NCI-H128 (cell line): ENCODE results near the gene ACTL7A.
"Not testable (repeated sequence)": the region's sequence is repeated elsewhere in the genome, so short reads cannot be mapped to it uniquely, and the experiment has no call there.

Source experiments
- DNase-seq: peaks from one replicate; lab custom pipeline; 2025; ENCODE audit not compliant: unreplicated experiment; lab: John Stamatoyannopoulos, UW

Gene ACTL7A, protein sequence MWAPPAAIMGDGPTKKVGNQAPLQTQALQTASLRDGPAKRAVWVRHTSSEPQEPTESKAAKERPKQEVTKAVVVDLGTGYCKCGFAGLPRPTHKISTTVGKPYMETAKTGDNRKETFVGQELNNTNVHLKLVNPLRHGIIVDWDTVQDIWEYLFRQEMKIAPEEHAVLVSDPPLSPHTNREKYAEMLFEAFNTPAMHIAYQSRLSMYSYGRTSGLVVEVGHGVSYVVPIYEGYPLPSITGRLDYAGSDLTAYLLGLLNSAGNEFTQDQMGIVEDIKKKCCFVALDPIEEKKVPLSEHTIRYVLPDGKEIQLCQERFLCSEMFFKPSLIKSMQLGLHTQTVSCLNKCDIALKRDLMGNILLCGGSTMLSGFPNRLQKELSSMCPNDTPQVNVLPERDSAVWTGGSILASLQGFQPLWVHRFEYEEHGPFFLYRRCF

DNA sequence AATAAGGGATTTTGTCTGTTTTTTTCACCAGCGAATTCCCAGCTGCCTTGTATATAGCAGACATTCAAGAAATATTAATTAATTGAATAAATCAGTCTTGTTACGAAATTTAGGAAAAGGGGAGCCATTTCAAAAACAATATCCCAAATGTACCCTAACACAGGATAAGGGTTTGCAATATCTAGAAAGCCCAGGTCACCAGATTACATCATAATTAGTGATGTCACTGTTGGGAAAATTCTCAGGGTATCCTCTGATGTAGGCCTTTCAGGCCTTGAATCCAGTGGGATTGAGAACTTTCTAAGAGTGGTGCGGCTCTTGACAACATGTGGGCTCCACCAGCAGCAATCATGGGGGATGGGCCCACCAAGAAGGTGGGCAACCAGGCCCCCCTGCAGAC, at the start of gene ACTL7A:
Gene ACTL7A, plus strand, starts transcription at position 270 of the 400 bp plus-strand sequence. Its CDS starts 57 bp downstream, at position 327.
- no peak for DNase-seq

DNA sequence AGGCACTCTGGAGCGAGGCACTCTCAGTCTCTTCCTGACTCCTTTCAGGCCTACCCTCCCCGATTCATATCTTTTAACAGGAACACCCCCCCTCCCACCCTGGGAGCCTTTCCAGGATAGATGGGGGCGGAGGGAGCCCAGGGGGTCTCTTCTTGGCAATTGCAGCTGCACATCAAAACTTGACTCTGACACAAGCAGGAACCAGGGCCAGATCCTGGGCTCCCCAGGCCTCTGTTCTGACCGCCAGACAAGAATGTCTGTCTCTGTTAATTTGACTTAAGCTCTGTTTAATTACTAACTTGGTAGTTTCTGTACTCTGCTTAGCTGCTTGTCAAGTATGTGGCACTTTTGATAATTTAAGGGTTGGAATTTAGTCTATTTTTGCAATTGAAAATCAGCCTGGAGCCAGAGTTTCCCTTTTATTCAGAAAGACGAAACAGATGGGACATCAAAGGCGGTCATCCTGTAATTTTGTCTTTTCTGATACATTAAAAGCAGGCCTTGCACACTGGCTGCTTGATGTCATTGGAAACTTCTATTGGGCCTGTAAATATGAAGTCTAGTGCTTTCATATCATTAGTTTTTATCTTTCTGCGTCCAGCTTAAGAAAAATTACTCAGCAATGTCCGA, 49.6 kb upstream of the ACTL7A start:
- no peak for DNase-seq

DNA sequence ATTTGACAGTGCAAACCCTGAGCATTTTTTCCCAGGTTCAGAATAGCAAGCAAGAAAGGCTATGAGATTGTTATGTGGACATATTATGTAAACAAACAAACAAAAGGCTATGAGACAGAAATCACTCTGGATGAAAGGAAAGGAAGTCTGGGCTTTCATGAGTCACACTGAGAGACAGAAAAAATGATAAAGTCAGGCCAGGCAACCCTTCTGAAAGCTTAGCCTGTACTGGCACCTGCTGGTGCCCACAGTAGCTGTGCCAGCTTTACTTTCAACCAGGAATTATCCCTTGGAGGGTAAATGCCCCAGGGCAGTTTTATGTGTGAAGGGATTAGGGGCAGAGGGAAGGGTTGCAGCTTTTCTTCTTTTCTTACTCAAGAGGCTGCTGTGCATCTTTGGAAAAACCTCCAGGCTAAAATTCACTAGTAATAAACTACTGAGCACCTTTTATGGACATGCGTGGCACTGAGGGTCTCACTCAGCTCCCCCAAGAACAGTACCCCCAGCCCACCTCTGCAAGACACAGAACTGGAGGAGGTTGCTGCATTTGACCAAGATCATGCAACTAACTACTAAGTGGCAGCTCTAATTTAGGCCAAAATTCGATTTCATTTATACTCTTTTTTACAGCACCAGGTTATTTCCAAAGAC, 48.0 kb upstream of the ACTL7A start:
- peak; percentile 12 for DNase-seq

DNA sequence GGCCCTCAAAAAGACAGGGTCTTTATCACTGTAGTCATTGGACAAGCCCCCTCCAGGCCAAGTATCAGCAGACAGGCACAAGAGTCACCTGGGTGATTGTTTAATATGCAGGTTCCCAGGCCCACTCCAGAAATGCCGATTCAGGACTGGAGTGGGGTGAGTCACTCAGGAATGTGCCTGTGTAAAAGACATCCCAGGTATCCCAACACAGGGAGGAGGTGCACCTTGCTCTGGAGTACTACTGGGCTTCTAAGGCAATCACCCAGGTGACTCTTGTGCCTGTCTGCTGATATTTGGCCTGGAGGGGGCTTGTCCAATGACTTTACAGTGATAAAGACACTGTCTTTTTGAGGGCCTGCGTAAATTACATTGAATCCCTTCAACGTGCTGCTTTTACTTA, 46.9 kb upstream of the ACTL7A start:
- no peak for DNase-seq

DNA sequence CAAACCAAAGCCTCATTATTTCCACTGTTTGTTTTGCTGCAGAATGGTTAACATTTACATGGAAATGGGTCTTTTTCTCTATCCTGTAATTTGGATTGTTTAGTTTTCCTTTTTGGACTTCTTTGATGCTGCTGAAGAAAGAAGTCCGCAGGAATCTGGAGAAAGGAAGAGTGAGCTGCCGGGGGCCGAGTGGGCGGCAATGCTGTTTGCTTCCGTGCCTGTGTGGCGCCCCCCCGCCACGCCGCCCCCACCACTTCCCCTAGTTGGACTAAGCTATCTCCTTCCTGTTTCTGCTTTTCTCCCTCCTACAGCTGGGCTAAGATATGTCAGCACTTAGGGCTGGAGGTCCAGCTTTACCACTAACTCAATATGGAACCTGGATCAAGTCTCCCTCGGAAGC, 46.0 kb upstream of the ACTL7A start:
- no peak for DNase-seq

DNA sequence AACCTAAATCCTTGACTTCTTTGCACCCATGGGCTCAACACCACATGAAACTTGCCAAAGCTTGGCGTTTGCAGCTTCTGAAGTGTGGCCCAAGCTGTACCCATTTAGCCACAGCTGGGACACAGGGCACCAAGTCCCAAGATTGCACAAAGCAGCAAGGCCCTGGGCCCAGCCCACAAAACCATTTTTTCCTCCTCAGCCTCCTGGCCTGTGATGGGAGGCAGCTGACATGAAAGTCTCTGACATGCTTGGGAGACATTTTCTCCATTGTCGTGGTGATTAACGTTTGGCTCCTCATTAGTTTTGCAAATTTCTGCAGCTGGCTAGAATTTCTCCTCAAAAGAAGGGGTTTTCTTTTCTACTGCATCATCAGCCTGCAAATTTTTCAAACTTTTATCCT, 38.2 kb upstream of the ACTL7A start:
- no peak for DNase-seq

DNA sequence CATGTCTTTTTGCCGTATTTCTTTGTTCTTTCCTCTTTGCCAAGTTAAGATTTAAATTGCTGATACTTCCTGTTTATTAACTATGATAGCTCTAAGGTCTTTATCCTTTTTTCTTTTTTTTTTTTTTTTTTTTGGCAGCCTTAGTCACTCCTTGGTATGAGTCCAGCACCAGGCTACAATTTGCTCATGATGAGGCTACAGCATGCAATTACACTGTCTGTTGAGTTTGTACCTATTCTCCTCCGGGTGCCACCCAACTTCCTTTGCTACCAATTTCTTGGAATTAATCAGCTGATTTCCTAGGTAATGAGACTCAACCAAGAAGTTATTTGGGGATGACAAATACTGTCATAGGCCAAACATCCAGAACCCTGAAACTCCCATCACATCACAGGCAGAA, 31.8 kb upstream of the ACTL7A start:
- DNase-seq: no peak

DNA sequence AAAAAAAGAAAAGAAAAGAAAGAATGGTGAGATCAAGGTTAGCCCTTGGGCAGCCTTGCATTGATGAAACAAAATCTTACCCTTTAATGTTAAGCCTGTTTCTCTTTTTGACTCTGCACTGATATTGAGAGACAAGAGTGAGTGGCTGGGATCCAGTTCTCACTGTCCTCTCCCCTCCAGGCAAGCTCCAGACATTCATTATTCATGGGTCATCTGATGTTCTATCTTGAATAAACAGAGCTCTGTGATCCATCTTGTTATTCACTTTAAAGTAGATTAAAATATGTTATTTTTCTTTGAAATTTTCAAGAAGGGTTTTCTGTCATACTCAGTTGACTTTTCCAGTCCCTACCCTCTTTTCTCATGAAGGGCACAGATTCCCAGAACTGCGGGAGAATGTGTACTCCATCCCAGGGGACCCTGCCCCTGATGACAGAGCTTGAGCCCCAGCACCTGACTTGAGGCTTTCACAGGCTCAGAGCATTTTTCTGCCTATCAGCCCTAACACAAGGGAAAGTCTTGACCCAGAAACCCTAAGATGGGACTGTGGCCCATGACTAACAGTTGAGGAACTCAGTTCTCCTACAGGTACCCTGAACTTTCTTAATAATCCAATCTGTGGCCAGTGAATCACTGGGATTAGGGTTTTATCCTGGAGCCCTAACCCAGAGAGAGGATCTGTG, 30.4 kb upstream of the ACTL7A start:
- DNase-seq: no peak

DNA sequence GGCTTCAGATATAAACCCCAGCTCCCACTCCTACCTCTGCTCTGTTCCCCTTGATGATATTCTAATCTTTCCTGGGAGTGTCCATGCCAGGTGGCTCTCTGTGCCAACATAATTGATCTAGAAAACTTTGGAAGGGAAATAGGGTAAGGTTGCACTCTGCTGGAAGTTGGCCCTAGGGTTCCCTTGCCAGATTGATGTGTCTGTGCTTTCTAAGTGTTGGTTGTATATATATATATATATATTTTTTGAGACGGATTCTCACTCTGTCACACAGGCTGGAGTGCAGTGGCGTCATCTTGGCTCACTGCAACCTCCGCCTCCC, 29.9 kb upstream of the ACTL7A start:
- DNase-seq: no peak

DNA sequence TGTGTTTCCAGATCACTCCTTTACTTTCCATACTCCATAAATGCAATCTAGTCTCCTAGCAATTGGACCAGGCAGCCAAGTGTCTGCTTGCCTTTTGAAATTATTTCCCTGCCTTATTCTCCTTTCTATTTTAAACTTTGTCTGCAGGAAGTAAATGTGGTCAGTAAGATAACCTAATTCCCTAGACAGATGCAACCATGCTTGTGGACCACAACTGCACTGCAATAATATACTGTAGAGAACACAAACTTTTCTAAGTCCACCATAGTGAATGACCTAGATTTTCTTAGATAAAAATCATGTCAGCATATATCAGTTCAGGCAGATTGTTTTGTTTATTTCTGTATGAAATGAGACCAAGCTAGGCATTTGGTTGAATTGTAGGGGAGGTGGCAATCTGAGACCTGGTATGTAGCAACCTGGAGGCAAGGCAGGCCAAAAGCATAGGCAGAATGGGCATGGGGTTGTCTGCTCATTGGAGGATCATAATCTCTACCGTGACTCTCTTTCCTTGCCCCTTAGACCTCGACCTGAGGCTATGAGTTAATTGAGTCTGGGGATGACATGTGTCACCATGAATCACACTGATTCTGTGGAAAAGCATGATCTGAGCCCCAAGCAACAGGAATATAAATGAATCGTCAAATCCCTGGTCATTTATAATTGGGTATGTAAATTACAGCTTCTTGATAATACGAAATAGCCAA, 27.0 kb upstream of the ACTL7A start:
- DNase-seq: no peak

DNA sequence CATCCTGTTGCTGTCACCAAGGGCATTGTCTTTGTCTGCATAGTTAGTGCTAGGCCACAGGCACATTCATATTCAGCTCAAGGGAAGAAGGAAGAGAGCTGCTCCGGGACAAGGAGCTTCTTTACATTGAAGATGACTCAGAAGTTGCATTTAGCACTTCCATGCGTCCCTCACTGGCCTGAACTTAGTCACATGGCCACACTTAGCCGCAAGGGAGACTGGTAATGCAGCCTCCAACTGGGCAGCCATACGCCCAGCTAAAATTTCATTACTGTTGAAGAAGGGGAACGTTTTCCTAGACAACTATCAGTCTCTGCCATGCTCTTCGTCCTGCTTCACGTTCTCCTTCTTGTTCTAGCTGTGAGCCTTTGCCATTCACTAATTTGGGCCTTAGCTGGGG, 26.2 kb upstream of the ACTL7A start:
- no peak for DNase-seq

DNA sequence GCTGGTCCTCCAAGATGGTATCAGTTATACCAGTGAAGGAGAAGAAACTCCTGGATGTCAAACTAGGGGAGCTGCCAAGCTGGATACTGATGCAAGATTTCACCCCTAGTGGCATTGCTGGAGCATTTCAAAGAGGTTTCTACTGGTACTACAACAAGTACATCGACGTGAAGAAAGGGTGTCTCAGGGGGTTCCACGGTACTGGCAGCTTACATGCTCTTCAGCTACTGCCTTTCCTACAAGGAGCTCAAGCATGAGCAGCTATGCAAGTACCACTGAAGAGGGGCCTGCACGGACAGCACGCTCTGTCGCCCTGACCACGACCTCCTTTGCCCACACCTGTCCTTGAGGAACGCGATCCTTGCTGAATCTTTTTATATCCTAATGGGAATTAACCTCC, 25.7 kb upstream of the ACTL7A start:
- DNase-seq: no peak

DNA sequence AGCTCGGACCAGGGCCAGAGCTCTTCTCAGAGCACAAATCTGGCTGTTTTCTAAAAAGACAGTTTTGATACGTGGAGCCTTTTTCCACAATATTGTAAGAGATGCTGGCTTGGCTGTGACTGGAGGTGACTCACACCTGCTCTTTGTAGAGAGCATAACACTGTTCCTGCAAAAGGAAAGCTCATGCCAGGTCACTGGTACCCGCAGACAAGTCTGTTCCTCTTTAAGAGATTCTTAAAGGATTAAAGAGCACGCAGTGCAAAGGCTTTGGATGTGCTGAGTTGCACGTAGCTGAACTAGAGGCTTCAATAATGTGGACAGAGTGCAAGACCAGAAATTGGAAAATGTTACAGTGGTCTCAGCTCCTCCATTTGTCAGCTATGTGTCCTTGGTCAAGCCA, 25.3 kb upstream of the ACTL7A start:
- no peak for DNase-seq

DNA sequence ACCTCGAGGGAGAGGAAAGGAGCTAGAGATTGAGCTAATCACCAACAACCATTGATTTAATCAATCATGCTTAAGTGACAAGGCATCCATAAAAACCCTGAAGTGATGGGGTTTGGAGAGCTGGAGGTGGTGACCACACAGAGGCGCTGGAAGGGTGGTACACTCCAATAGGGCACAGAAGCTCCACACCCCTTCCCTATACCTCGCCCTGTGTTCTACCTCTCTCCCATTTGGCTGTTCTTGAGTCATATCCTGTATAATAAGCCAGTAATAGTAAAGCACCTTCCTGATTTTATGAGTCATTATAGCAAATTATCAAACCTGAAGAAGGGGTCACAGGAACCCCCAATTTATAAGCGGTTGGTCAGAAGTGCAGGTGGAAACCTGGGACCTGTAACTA, 24.5 kb upstream of the ACTL7A start:
- DNase-seq: no peak

DNA sequence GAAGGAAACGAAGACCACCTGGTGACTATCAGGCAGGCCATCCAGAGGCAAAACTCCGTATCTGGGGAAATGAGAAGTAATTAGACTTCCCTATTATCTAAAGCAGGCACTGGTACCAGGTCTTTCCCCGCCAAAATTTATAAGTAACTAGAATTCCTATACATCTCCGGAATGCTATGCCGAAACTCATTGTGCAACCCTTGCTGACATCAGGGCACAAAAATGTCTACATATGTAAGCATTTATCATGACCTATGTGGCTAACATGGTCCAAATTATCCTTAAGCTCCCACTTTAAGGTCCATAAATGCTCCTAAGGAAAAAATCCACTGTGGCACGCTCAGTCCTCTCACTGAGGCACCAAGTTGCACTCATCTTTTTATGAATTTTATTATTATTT, 24.0 kb upstream of the ACTL7A start:
- no peak for DNase-seq

DNA sequence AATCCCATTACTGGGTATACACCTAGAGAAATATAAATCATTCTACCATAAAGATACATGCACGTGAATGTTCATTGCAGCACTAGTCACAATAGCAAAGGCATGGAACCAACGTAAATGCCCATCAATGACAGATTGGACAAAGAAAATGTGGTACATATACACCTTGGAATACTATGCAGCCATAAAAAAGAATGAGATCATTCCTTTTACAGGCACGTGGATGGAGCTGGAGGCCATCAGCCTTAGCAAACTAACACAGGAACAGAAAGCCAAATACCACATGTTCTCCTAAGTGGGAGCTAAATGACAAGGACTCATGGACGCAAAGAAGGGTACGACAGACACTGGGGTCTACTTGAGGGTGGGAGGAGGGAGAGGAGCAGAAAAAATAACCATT, 22.5 kb upstream of the ACTL7A start:
- DNase-seq: not testable (repeated sequence)

DNA sequence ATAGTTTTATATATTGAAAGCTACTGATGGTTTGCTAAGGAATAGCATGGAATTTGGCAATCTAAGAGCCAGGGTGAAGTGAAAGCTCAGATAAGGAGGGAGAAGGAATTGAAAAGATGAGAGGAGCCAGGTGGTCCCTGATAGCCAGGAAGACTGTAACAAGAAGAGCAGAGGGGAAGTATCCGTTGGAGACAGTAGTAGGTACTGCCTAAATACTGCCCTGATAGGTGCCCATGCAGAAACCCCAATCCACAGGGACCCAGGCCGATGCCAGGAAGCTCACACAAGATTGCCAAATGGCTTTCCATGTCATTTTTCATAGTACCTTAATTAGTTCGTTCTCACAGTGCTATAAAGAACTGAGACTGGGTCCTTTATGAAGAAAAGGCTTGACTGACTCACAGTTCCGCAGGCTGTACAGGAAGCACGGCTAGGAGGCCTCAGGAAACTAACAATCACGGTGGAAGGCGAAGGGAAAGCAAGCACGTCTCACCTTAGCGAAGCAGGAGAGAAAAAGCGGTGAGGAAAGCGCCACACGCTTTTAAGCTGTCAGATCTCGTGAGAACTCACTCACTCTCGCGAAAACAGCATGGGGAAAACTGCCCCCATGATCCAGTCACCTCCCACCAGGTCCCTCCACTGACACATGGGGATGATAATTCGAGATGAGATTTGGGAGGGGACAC, 19.3 kb upstream of the ACTL7A start:
- no peak for DNase-seq

DNA sequence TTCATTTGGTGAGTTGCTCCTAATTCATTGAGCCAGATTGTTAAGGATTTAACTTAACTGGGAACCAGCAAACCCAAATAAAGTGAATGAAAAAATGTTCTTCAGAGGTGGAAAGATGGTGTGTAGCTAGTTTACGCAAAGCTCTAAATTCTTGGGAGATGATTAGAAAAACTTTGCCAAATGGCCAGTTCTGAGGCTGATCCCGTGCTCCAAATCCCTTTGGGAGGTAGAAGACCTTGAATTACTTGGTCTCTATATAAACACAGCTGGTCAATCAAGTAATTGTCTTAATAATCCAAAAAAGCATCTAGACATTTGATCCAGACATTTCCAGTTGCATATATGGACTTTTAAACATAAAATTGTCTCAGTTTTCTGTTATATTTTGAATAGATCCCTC, 17.7 kb upstream of the ACTL7A start:
- DNase-seq: no peak

DNA sequence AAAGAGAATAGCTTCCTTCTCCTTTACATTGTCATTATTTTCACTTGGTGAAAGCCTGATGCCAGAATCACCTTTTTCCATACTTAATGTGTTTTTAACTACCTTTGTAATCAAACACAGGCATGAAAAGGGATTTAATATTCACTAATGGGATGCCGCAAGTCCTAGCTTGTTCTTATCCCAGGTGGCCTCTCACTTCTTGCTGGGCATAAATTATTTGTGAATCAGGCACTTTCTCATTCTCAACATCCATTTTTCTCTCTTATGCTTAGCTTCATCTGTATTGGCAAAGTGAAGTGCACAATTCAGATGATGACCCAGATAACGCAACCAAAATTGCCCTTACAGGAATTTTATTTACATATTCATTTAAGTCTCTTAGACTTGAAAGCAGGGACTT, 17.2 kb upstream of the ACTL7A start:
- DNase-seq: peak; percentile 78

DNA sequence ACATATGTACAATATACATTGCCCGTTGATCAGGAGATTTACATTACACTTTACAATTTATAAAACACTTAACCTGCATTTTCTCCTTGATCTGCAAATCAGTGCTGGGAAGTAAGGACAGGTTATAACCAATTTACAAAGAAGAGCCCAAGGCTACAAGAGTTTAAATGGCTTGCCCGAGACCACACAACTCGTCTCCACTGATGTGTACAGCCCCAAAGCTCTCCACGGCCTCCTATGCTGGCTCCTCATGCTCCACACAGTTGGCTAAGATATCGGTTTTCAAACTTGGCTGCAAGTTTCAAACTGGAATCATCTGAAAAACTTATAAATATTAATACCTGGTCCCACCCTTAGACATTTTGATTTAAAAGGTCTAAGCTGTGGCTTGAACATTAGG, 16.6 kb upstream of the ACTL7A start:
- DNase-seq: no peak

DNA sequence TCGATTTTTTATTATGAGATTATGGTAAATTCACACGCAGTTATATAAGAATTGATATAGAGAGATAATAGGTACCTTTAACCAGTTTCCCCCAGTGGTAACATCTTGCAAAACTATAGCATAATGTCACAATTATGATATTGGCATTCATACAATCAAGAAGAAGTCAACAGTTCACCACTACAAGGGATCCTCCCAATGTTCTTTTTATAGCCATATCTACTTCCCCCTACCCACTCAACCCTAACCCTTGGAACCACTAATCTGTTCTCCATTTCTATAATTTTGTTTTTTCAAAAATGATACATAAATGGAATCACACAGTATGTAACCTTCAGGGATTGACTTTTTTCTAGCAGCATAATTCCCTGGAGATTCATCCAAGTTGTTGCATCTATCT, 16.1 kb upstream of the ACTL7A start:
- no peak for DNase-seq
